K562 (cell line): ENCODE data around the gene CCNL2. TPM values are rescaled to one million over a fixed set of nuclear protein-coding genes. Genes with fewer than 3 reads are reported as not detected.

Experiments
- HSF4 ChIP-seq: fragments of 250-450 bp; sonication (Bioruptor Pico); IDR thresholded peaks from 2 replicates; pipeline ENCODE4 v2.1.2; 2022; ENCODE audit warnings: mild to moderate bottlenecking, moderate library complexity, borderline replicate concordance
- KLF1 ChIP-seq: fragments of 450-650 bp; IDR thresholded peaks from 2 replicates; pipeline ENCODE4 v1.6.1; 2016; ENCODE audit warnings: missing genetic modification characterization, missing compliant biosample characterization
- MAZ ChIP-seq, 2 experiments: fragments of 450-650 bp in 1 of 2; sonication (generic) in 1 of 2; formaldehyde crosslinking; IDR thresholded peaks in 1 of 2; conservative IDR thresholded peaks in 1 of 2; 2 replicates each; pipeline versions ENCODE4 v1.4.0 to v1.5.0; 2020; ENCODE audit warnings: mild to moderate bottlenecking in 1 of 2, missing genetic modification reagents in 1 of 2
- MED1 ChIP-seq: sonication (generic); formaldehyde crosslinking; IDR thresholded peaks from 2 replicates; pipeline ENCODE4 v1.8.1; 2023; ENCODE audit warnings: missing genetic modification reagents, borderline replicate concordance
- MITF ChIP-seq: IDR thresholded peaks from 2 replicates; pipeline ENCODE4 v1.6.1; 2014; ENCODE audit warnings: antibody characterized with exemption
- RBM34 ChIP-seq: fragments of 200-400 bp; formaldehyde crosslinking; IDR thresholded peaks from 2 replicates; pipeline ENCODE4 v1.6.1; 2018; ENCODE audit warnings: low read length, borderline replicate concordance; ENCODE audit not compliant: insufficient read depth
- ZBTB12 ChIP-seq: fragments of 250-450 bp; sonication (Bioruptor Pico); IDR thresholded peaks from 2 replicates; pipeline ENCODE4 v1.4.0; 2020
- polyA plus RNA-seq, 8 experiments: library from polyadenylated mRNA; depleted of rRNA in 4 of 8; stranded (reverse) in 5 of 8; unstranded in 3 of 8; fragments of >200 nt; fragmentation: Nextera tagmentation in 2 of 8; fragmentation: Illumina TruSeq in 1 of 8; extraction: Ambion mirVana in 2 of 8; extraction: Trizol in 1 of 8; gene quantifications; 2 replicates each; pipeline versions ENCODE4 v1.2.1 to v1.2.3, GENCODE V29; 2011 to 2014; ENCODE audit warnings: inconsistent platforms in 1 of 8, missing spikeins in 1 of 8
- total RNA-seq, 7 experiments: library from RNA; depleted of rRNA in 6 of 7; stranded (reverse); fragments of >200 nt in 6 of 7; fragmentation: Illumina TruSeq in 2 of 7; extraction: Trizol in 2 of 7; gene quantifications; 2 replicates each; pipeline versions ENCODE4 v1.2.1 to v1.2.3, GENCODE V29; 2011 to 2021; ENCODE audit warnings: low replicate concordance in 1 of 7
- TF ChIP-seq, protein P1 (sequence below): fragments of 250-450 bp; sonication (Bioruptor Pico); IDR thresholded peaks from 2 replicates; pipeline ENCODE4 v1.6.1; 2021; ENCODE audit warnings: mild to moderate bottlenecking
- TF ChIP-seq, protein P2 (sequence below): fragments of 200-800 bp; sonication (Bioruptor generic); IDR thresholded peaks from 2 replicates; pipeline ENCODE4 v1.6.1; 2016; ENCODE audit warnings: missing genetic modification characterization, missing compliant biosample characterization

CCNL2 gene
- total and polyA plus RNA-seq, 9 of the 15 experiments (the other 6 are each of a cell fraction or from before 2014, with no cell fraction given), result 2.8 to 287 (median 94.5) TPM

GRCh38 chr1:1399187-1399871, at the start of gene CCNL2 (continued):
- TF ChIP-seq, protein P1, sequence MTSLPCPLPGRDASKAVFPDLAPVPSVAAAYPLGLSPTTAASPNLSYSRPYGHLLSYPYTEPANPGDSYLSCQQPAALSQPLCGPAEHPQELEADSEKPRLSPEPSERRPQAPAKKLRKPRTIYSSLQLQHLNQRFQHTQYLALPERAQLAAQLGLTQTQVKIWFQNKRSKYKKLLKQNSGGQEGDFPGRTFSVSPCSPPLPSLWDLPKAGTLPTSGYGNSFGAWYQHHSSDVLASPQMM (CRISPR knock-in tag), result no peak
- TF ChIP-seq MAZ (CRISPR knock-in tag; conservative IDR thresholded peaks at IDR 0.05 in 1 of 2, IDR thresholded peaks at IDR 0.05 in 1 of 2), result peak; percentile 94 to 96
- TF ChIP-seq KLF1 (tag), result peak; percentile 94
- TF ChIP-seq MITF, result no peak
- TF ChIP-seq HSF4 (CRISPR knock-in tag), result no peak
- TF ChIP-seq RBM34, result 0 out of 2 replicates have a peak, but pooled peaks have one; percentile 84
- TF ChIP-seq ZBTB12 (CRISPR knock-in tag), result peak; percentile 91
- TF ChIP-seq, protein P2, sequence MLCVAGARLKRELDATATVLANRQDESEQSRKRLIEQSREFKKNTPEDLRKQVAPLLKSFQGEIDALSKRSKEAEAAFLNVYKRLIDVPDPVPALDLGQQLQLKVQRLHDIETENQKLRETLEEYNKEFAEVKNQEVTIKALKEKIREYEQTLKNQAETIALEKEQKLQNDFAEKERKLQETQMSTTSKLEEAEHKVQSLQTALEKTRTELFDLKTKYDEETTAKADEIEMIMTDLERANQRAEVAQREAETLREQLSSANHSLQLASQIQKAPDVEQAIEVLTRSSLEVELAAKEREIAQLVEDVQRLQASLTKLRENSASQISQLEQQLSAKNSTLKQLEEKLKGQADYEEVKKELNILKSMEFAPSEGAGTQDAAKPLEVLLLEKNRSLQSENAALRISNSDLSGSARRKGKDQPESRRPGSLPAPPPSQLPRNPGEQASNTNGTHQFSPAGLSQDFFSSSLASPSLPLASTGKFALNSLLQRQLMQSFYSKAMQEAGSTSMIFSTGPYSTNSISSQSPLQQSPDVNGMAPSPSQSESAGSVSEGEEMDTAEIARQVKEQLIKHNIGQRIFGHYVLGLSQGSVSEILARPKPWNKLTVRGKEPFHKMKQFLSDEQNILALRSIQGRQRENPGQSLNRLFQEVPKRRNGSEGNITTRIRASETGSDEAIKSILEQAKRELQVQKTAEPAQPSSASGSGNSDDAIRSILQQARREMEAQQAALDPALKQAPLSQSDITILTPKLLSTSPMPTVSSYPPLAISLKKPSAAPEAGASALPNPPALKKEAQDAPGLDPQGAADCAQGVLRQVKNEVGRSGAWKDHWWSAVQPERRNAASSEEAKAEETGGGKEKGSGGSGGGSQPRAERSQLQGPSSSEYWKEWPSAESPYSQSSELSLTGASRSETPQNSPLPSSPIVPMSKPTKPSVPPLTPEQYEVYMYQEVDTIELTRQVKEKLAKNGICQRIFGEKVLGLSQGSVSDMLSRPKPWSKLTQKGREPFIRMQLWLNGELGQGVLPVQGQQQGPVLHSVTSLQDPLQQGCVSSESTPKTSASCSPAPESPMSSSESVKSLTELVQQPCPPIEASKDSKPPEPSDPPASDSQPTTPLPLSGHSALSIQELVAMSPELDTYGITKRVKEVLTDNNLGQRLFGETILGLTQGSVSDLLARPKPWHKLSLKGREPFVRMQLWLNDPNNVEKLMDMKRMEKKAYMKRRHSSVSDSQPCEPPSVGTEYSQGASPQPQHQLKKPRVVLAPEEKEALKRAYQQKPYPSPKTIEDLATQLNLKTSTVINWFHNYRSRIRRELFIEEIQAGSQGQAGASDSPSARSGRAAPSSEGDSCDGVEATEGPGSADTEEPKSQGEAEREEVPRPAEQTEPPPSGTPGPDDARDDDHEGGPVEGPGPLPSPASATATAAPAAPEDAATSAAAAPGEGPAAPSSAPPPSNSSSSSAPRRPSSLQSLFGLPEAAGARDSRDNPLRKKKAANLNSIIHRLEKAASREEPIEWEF (CRISPR knock-in tag), result no peak
- no peak for TF ChIP-seq MED1 (CRISPR knock-in tag)
